ENCODE results near the gene GCC2.

DNA sequence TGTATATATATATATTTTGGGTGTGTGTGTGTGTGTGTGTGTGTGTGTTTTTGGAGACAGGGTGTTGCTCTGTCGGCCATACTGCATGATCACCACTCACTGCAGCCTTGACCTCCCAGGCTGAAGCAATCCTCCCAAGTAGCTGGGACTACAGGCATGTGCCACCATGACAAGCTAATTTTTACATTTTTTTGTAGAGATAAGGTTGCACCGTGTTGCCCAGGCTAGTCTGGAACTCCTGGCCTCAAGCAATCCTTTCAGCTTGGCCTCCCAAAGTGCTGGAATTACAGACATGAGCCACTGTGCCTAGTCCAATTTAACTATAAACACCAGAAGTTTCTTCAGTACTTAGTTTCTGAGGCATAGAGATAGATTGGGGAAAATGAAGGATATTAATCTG is 103.6 kb downstream of the GCC2 start:
- TF ChIP-seq, protein P1, sequence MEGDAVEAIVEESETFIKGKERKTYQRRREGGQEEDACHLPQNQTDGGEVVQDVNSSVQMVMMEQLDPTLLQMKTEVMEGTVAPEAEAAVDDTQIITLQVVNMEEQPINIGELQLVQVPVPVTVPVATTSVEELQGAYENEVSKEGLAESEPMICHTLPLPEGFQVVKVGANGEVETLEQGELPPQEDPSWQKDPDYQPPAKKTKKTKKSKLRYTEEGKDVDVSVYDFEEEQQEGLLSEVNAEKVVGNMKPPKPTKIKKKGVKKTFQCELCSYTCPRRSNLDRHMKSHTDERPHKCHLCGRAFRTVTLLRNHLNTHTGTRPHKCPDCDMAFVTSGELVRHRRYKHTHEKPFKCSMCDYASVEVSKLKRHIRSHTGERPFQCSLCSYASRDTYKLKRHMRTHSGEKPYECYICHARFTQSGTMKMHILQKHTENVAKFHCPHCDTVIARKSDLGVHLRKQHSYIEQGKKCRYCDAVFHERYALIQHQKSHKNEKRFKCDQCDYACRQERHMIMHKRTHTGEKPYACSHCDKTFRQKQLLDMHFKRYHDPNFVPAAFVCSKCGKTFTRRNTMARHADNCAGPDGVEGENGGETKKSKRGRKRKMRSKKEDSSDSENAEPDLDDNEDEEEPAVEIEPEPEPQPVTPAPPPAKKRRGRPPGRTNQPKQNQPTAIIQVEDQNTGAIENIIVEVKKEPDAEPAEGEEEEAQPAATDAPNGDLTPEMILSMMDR (IDR thresholded peaks at IDR 0.05): no peak
- TF ChIP-seq POLR2A (IDR thresholded peaks at IDR 0.05): no peak
